ENCODE measurements around the gene SERPINA12. TPM values are rescaled to one million over a fixed set of nuclear protein-coding genes. Genes with fewer than 3 reads are reported as not detected.

SERPINA12 gene
- total and polyA plus RNA-seq, 2 of the 13 experiments (the other 11 are each of a cell fraction or from before 2014, with no cell fraction given) = 0.08 TPM; not detected in 1

DNA sequence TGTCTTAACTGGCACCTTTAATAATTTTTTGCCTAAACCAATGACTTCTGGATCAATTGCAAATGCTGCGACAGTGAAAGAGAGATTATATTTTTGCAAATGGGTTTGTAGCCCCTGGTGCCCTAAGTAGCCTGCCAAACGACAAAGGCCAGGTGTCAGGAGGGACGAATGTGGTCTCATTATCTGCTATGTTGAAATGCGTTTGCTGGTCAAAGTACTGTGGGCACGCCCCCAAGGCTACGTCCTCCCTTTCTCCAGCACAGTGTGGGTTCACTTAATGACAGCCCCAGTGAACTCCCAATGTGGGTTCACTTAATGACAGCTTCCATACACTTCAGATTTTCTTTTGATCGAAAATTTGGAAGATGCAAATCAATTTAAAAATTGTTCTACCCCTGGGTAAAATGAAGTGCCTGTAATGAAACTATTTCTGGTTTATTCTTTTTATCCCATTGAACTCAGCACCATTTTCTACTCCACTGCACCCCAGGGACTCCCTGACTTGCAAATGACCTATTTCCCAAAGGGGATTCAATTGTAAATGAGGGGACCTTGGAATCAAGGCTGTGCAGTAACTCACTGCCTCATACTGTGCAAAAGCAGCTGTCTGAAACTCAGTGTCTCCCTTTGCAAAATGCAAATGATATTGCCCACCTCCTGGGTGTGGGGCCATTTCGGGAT, 58.0 kb downstream of the SERPINA12 start (continued):
- TF ChIP-seq ZNF337 (CRISPR knock-in tag; IDR thresholded peaks at IDR 0.05; ENCODE audit: borderline replicate concordance, low read depth) (0 out of 2 replicates have a peak, but pooled peaks have one; percentile 22), POLR2AphosphoS5 (IDR thresholded peaks at IDR 0.05; ENCODE audit: low read depth, low read length) (peak; percentile 72), ZNF883 (CRISPR knock-in tag; IDR thresholded peaks at IDR 0.05; ENCODE audit: not compliant biosample characterization) (no peak), ZNF775 (CRISPR knock-in tag; IDR thresholded peaks at IDR 0.05; ENCODE audit: borderline replicate concordance) (no peak), ZNF558 (CRISPR knock-in tag; IDR thresholded peaks at IDR 0.05; ENCODE audit: borderline replicate concordance) (no peak), ZNF232 (CRISPR knock-in tag; IDR thresholded peaks at IDR 0.05; ENCODE audit: borderline replicate concordance) (no peak), ATM (IDR thresholded peaks at IDR 0.05; ENCODE audit: borderline replicate concordance) (no peak), RXRB (CRISPR knock-in tag; IDR thresholded peaks at IDR 0.05; ENCODE audit: borderline replicate concordance) (peak; percentile 65; the same call in 1 of the 2 replicates)
- TF ChIP-seq, protein P1, sequence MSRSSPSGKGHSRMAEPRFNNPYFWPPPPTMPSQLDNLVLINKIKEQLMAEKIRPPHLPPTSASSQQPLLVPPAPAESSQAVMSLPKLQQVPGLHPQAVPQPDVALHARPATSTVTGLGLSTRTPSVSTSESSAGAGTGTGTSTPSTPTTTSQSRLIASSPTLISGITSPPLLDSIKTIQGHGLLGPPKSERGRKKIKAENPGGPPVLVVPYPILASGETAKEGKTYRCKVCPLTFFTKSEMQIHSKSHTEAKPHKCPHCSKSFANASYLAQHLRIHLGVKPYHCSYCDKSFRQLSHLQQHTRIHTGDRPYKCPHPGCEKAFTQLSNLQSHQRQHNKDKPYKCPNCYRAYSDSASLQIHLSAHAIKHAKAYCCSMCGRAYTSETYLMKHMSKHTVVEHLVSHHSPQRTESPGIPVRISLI (CRISPR knock-in tag; IDR thresholded peaks at IDR 0.05; ENCODE audit: borderline replicate concordance) = no peak
- TF ChIP-seq, protein P2, sequence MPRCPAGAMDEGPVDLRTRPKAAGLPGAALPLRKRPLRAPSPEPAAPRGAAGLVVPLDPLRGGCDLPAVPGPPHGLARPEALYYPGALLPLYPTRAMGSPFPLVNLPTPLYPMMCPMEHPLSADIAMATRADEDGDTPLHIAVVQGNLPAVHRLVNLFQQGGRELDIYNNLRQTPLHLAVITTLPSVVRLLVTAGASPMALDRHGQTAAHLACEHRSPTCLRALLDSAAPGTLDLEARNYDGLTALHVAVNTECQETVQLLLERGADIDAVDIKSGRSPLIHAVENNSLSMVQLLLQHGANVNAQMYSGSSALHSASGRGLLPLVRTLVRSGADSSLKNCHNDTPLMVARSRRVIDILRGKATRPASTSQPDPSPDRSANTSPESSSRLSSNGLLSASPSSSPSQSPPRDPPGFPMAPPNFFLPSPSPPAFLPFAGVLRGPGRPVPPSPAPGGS (CRISPR knock-in tag; IDR thresholded peaks at IDR 0.05) = peak; percentile 84; the same call in 1 of the 2 replicates
- TF ChIP-seq, protein P3, sequence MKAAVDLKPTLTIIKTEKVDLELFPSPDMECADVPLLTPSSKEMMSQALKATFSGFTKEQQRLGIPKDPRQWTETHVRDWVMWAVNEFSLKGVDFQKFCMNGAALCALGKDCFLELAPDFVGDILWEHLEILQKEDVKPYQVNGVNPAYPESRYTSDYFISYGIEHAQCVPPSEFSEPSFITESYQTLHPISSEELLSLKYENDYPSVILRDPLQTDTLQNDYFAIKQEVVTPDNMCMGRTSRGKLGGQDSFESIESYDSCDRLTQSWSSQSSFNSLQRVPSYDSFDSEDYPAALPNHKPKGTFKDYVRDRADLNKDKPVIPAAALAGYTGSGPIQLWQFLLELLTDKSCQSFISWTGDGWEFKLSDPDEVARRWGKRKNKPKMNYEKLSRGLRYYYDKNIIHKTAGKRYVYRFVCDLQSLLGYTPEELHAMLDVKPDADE (CRISPR knock-in tag; IDR thresholded peaks at IDR 0.05) = no peak
- TF ChIP-seq, protein P4, sequence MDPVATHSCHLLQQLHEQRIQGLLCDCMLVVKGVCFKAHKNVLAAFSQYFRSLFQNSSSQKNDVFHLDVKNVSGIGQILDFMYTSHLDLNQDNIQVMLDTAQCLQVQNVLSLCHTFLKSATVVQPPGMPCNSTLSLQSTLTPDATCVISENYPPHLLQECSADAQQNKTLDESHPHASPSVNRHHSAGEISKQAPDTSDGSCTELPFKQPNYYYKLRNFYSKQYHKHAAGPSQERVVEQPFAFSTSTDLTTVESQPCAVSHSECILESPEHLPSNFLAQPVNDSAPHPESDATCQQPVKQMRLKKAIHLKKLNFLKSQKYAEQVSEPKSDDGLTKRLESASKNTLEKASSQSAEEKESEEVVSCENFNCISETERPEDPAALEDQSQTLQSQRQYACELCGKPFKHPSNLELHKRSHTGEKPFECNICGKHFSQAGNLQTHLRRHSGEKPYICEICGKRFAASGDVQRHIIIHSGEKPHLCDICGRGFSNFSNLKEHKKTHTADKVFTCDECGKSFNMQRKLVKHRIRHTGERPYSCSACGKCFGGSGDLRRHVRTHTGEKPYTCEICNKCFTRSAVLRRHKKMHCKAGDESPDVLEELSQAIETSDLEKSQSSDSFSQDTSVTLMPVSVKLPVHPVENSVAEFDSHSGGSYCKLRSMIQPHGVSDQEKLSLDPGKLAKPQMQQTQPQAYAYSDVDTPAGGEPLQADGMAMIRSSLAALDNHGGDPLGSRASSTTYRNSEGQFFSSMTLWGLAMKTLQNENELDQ (CRISPR knock-in tag; IDR thresholded peaks at IDR 0.05; ENCODE audit: borderline replicate concordance) = no peak
- TF ChIP-seq, protein P5, sequence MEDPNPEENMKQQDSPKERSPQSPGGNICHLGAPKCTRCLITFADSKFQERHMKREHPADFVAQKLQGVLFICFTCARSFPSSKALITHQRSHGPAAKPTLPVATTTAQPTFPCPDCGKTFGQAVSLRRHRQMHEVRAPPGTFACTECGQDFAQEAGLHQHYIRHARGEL (CRISPR knock-in tag; IDR thresholded peaks at IDR 0.05) = no peak
- TF ChIP-seq, protein P6, sequence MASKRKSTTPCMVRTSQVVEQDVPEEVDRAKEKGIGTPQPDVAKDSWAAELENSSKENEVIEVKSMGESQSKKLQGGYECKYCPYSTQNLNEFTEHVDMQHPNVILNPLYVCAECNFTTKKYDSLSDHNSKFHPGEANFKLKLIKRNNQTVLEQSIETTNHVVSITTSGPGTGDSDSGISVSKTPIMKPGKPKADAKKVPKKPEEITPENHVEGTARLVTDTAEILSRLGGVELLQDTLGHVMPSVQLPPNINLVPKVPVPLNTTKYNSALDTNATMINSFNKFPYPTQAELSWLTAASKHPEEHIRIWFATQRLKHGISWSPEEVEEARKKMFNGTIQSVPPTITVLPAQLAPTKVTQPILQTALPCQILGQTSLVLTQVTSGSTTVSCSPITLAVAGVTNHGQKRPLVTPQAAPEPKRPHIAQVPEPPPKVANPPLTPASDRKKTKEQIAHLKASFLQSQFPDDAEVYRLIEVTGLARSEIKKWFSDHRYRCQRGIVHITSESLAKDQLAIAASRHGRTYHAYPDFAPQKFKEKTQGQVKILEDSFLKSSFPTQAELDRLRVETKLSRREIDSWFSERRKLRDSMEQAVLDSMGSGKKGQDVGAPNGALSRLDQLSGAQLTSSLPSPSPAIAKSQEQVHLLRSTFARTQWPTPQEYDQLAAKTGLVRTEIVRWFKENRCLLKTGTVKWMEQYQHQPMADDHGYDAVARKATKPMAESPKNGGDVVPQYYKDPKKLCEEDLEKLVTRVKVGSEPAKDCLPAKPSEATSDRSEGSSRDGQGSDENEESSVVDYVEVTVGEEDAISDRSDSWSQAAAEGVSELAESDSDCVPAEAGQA (IDR thresholded peaks at IDR 0.05; ENCODE audit: low read depth) = no peak
- TF ChIP-seq, protein P6 (CRISPR knock-in tag; IDR thresholded peaks at IDR 0.05; ENCODE audit: borderline replicate concordance) = no peak

Measured in HepG2 (cell line).